Adrenal gland (tissue), 12 donors: Measurements from ENCODE around the gene TAF4. TPM values are rescaled to one million over a fixed set of nuclear protein-coding genes. Genes with fewer than 3 reads are reported as not detected.

Source experiments
- DNase-seq, 7 donors: peaks; one replicate each; pipeline ENCODE4 v3.0.0-alpha.2; 2019 to 2020
- H3K27ac ChIP-seq, 5 donors: fragments of 200-600 bp; sonication (generic) in 4 of 5; 1 replicate in 3 of 5; 2 replicates in 2 of 5; pipeline versions ENCODE4 v1.5.1 to v1.8.0; 2016 to 2020; ENCODE audit warnings: mild to moderate bottlenecking in 1 of 5
- H3K27me3 ChIP-seq: fragments of 200-600 bp; 2 replicates; pipeline ENCODE4 v1.8.0; 2021
- H3K36me3 ChIP-seq, 2 donors: fragments of 200-600 bp; replicated peaks in 1 of 2; 1 replicate in 1 of 2; 2 replicates in 1 of 2; pipeline versions ENCODE4 v1.5.1 to v1.8.0; 2018 to 2022
- H3K4me1 ChIP-seq, 2 donors: fragments of 200-600 bp; replicated peaks in 1 of 2; 1 replicate in 1 of 2; 2 replicates in 1 of 2; pipeline versions ENCODE4 v1.5.1 to v1.8.0; 2018 to 2021
- H3K4me3 ChIP-seq, 4 donors: fragments of 200-600 bp; sonication (generic) in 3 of 4; one replicate each; pipeline ENCODE4 v1.5.1; 2016 to 2018
- H3K9me3 ChIP-seq, 3 donors: fragments of 200-600 bp; sonication (generic) in 1 of 3; replicated peaks in 1 of 3; 1 replicate in 2 of 3; 2 replicates in 1 of 3; pipeline versions ENCODE4 v1.5.1 to v1.8.0; 2016 to 2021
- POLR2A ChIP-seq, 2 donors: fragments of 450-650 bp; IDR thresholded peaks; one replicate each; pipeline ENCODE4 v1.6.1; 2017; ENCODE audit warnings: antibody characterized with exemption in 2 of 2, mild to moderate bottlenecking in 2 of 2, moderate library complexity in 1 of 2
- WGBS, 4 donors: extraction: QIAGEN DNeasy Blood & Tissue Kit in 2 of 4; methylation state at CpG; one replicate each; pipeline versions ENCODE4 v1.1.5 to v1.1.7; 2013 to 2017; 5-methylcytosine and 5-hydroxymethylcytosine counted together
- intact Hi-C, 2 donors: fragments of 100-400 bp; cut with DNase I; formaldehyde crosslinking; loops; one replicate each; pipeline versions ENCODE4 v1.14.1 to v1.15.0; 2022 to 2023
- polyA plus RNA-seq, 3 donors: library from polyadenylated mRNA; stranded (reverse); fragments of 200-250 nt in 2 of 3; fragments of 350-450 nt in 1 of 3; fragmentation: Illumina TruSeq in 1 of 3; extraction: RNeasy Lipid Tissue Mini Kit (QIAGEN cat#74804) in 1 of 3; gene quantifications; one replicate each; pipeline ENCODE4 v1.2.3, GENCODE V29; 2013 to 2014
- total RNA-seq, 9 donors: library from RNA; depleted of rRNA in 4 of 9; stranded (reverse); fragments of >200 nt in 4 of 9; fragments of 120-200 nt in 1 of 9; fragmentation: NEBNext Ultra II Directional in 1 of 9; extraction: Animal tissue kit (Norgen Biotek cat#: 25700) in 1 of 9; gene quantifications; one replicate each; pipeline versions ENCODE4 v1.1.0 to v1.2.4, GENCODE V29; 2013 to 2023
- TF ChIP-seq, protein P1 (sequence below), 6 experiments: fragments of 450-650 bp in 4 of 6; fragments of 200-600 bp in 2 of 6; sonication (generic) in 1 of 6; IDR thresholded peaks; 1 replicate in 5 of 6; 2 replicates in 1 of 6; pipeline versions ENCODE4 v1.5.1 to v1.8.0; 2016 to 2021; ENCODE audit warnings: antibody characterized with exemption in 6 of 6, mild to moderate bottlenecking in 2 of 6, moderate library complexity in 1 of 6
- donor health status: healthy with polysubstance abuse.
- donor health status: Bipolar disorder and iron deficiency.
- donor health status: DM: yes; HTN: yes; CAD: no.
- donor health status: DM: no; HTN: no; CAD: no.
- donor health status: DM: no; HTN: no; CAD: no.
- donor health status: DM: yes; HTN: yes; CAD: no.

Gene TAF4
- total and polyA plus RNA-seq, 12 donors: 5.2 to 30.9 (median 14.8) TPM

- intact Hi-C loops: no loop called here
- Histone ChIP-seq H3K27ac (peak overlapping the region in 1 of 5 donors; percentile 70), H3K4me1 (peaks cover 20 to 39% of the 10 kb centered on the region in 2 donors), H3K9me3 (no peaks in the 10 kb centered on the region), H3K27me3 (no peaks in the 10 kb centered on the region), H3K4me3 (no peak overlapping the region), H3K36me3 (no peaks in the 10 kb centered on the region)
- no peak for TF ChIP-seq POLR2A (IDR thresholded peaks at IDR 0.05)
- TF ChIP-seq, protein P1, sequence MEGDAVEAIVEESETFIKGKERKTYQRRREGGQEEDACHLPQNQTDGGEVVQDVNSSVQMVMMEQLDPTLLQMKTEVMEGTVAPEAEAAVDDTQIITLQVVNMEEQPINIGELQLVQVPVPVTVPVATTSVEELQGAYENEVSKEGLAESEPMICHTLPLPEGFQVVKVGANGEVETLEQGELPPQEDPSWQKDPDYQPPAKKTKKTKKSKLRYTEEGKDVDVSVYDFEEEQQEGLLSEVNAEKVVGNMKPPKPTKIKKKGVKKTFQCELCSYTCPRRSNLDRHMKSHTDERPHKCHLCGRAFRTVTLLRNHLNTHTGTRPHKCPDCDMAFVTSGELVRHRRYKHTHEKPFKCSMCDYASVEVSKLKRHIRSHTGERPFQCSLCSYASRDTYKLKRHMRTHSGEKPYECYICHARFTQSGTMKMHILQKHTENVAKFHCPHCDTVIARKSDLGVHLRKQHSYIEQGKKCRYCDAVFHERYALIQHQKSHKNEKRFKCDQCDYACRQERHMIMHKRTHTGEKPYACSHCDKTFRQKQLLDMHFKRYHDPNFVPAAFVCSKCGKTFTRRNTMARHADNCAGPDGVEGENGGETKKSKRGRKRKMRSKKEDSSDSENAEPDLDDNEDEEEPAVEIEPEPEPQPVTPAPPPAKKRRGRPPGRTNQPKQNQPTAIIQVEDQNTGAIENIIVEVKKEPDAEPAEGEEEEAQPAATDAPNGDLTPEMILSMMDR (IDR thresholded peaks at IDR 0.05): no peak
- WGBS, 4 donors: 66 to 82% (median 71%) methylated on average over 13 to 25 of the region's 25 CpGs
- DNase-seq: peak in 1 of 7 donors; percentile 30
Measured at GRCh38 chr20:62020935-62021701, 44.6 kb downstream of the TAF4 start.

DNA sequence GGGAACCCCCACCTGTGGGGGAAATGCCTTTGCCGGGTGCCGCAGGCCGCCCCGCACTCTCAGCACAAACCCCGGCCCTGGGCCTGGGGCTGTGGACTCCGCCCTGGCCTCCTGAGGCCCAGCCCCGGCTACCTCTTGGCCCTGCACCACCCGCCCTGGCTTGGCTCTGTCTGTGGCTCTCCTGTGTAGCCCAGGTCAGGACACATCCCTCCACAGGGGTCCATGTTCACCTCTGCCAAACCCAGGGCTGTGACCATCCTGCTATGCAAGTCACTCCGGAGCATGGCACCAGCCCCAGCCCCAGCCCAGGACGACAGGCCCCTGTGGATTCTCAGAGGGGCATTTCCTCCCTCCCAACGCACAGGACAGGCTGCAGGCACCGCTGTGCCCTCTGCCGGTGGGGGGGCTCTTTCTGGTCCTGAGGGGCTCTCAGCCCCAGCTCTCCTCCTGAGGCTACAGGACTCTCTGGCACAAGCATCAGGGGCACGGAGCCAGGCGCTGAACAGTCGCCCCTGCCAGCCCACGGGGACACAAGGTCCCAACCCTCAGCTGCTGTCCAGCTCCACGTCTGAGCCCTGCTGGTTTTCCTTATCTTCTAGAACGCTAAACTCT lies 45.7 kb downstream of the TAF4 start:
- no peaks in the 10 kb centered on the region for H3K27me3 ChIP-seq
- H3K9me3 ChIP-seq: no peaks in the 10 kb centered on the region
- H3K27ac ChIP-seq: peak overlapping the region; percentile 11 to 74 (median 68)
- DNase-seq: peak; percentile 30 to 78 (median 60)
- no peaks in the 10 kb centered on the region for H3K36me3 ChIP-seq
- no peak overlapping the region for H3K4me3 ChIP-seq
- TF ChIP-seq, protein P1 (IDR thresholded peaks at IDR 0.05): no peak
- TF ChIP-seq POLR2A (IDR thresholded peaks at IDR 0.05): no peak
- intact Hi-C loops: loop anchor here in 1 of 2 donors (10.0 kb wide), 1 partner anchor 355 kb away; no protein-coding TSS in a partner anchor
- H3K4me1 ChIP-seq: peaks cover 15 to 29% of the 10 kb centered on the region in 2 donors
- WGBS, 4 donors: 52 to 67% (median 65%) methylated on average over 7 to 19 of the region's 19 CpGs

DNA sequence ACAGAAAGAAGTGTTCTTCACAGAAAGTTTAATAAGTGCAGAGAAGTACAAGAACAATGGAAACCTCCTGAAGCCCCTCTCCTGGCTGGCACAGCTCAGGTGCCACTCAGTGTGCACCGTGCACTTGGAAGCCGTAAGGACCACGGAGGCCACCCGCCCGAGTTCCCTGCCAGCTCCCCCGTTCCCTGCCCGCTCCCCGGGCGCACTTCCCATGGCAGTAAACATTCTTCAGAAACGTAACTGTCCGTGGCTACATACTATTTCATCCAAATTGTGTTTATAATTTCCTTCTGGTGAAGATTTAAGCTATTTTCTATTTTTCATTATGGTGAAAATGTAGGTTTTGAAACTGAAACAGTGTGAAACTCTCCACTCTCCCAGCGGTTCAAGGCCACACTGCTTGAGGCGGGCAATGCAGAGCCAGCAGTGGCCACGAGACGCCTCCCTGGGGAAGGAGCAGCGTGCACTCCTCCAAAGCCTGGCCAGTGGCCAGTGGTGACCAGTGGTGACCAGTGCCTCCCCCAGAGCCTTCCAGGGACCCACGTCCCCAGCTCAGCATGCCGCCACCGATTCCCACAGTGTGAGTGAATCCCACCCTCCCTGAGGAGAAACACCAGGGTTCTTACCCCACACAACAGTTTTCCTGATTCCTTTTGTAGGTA lies 46.4 kb downstream of the TAF4 start:
- peak overlapping the region in 1 of 4 donors; percentile 29 for H3K4me3 ChIP-seq
- H3K36me3 ChIP-seq: no peaks in the 10 kb centered on the region
- intact Hi-C loops: loop anchor here in 1 of 2 donors (10.0 kb wide), 1 partner anchor 356 kb away; no protein-coding TSS in a partner anchor
- 44 to 63% (median 55%) methylated on average over 18 to 19 of the region's 19 CpGs for whole genome bisulfite sequencing, 4 donors
- peaks cover 15 to 28% of the 10 kb centered on the region in 2 donors for H3K4me1 ChIP-seq
- DNase-seq: peak; percentile 63 to 86 (median 82)
- TF ChIP-seq, protein P1 (IDR thresholded peaks at IDR 0.05): peak in 2 of 6 experiments; percentile 23 to 29
- no peak for TF ChIP-seq POLR2A (IDR thresholded peaks at IDR 0.05)
- H3K27me3 ChIP-seq: no peaks in the 10 kb centered on the region
- H3K9me3 ChIP-seq: no peaks in the 10 kb centered on the region
- H3K27ac ChIP-seq: peak overlapping the region; percentile 11 to 74 (median 68)
